Neural crest cell (in vitro differentiated cells): ENCODE data around the gene NUAK2. TPM values are rescaled to one million over a fixed set of nuclear protein-coding genes. Genes with fewer than 3 reads are reported as not detected.

Source experiments
- DNase-seq: peaks from one replicate; pipeline ENCODE4 v3.0.0; 2021; ENCODE audit warnings: low read depth, mixed read lengths, low spot score
- H3K27ac Mint-ChIP-seq: one replicate; pipeline ENCODE4 v1.8.0; 2021; ENCODE audit warnings: mild to moderate bottlenecking, mixed read lengths; ENCODE audit not compliant: unreplicated experiment
- H3K27me3 Mint-ChIP-seq: 2 replicates; pipeline ENCODE4 v1.8.0; 2021; ENCODE audit warnings: low read depth, mild to moderate bottlenecking, mixed read lengths
- H3K36me3 Mint-ChIP-seq: 2 replicates; pipeline ENCODE4 v1.8.0; 2021; ENCODE audit warnings: low read depth, mild to moderate bottlenecking, mixed read lengths
- H3K4me1 Mint-ChIP-seq: 2 replicates; pipeline ENCODE4 v1.8.0; 2021; ENCODE audit warnings: mixed read lengths
- H3K4me3 Mint-ChIP-seq: one replicate; pipeline ENCODE4 v1.8.0; 2021; ENCODE audit warnings: mild to moderate bottlenecking, mixed read lengths
- H3K9me3 Mint-ChIP-seq: 2 replicates; pipeline ENCODE4 v1.8.0; 2021; ENCODE audit warnings: mixed read lengths
- total RNA-seq: library from RNA; stranded (reverse); gene quantifications from 2 replicates; pipeline ENCODE4 v1.2.1, GENCODE V29; 2021
- TF ChIP-seq, protein P1 (sequence below): fragments of 200-600 bp; sonication (generic); conservative IDR thresholded peaks from 2 replicates; pipeline ENCODE4 v1.5.0; 2021; ENCODE audit warnings: antibody characterized with exemption, mild to moderate bottlenecking

The NUAK2 gene
- total RNA-seq, 1 donor from 2014 or later, result 15.4 TPM

DNA sequence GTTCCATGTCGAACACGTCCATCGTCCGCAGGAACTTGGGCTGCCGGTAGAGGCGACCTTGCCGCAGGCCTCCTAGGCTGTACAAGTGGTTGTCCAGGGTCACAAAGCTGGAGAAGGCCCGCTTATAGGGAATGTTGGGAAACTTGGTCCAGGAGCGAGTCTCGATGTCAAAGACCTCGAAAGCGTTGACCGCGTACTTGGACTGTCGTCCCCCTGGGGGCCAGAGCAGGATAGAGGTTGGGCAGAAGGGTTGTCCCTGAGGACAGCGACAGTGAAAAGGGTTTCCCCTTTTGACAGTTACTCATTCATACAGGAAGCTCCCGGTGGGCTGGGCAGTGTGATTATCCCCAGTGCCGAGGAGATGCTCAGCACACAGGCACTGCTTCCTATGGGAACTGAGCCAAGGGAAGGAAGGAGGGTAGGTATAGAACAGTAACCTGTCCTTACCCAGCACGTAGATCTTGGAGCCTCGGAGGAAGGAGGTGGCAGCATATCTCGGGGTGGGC, 17.7 kb upstream of the NUAK2 start:
- no peak overlapping the region for H3K4me3 Mint-ChIP-seq
- peaks cover 10% of the 10 kb centered on the region for H3K4me1 Mint-ChIP-seq
- no peak for DNase-seq
- H3K27me3 Mint-ChIP-seq, result peaks cover 20% of the 10 kb centered on the region
- peaks cover 4% of the 10 kb centered on the region for H3K36me3 Mint-ChIP-seq
- H3K27ac Mint-ChIP-seq, result no peak overlapping the region
- H3K9me3 Mint-ChIP-seq, result no peaks in the 10 kb centered on the region
- TF ChIP-seq, protein P1, sequence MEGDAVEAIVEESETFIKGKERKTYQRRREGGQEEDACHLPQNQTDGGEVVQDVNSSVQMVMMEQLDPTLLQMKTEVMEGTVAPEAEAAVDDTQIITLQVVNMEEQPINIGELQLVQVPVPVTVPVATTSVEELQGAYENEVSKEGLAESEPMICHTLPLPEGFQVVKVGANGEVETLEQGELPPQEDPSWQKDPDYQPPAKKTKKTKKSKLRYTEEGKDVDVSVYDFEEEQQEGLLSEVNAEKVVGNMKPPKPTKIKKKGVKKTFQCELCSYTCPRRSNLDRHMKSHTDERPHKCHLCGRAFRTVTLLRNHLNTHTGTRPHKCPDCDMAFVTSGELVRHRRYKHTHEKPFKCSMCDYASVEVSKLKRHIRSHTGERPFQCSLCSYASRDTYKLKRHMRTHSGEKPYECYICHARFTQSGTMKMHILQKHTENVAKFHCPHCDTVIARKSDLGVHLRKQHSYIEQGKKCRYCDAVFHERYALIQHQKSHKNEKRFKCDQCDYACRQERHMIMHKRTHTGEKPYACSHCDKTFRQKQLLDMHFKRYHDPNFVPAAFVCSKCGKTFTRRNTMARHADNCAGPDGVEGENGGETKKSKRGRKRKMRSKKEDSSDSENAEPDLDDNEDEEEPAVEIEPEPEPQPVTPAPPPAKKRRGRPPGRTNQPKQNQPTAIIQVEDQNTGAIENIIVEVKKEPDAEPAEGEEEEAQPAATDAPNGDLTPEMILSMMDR, result no peak

DNA sequence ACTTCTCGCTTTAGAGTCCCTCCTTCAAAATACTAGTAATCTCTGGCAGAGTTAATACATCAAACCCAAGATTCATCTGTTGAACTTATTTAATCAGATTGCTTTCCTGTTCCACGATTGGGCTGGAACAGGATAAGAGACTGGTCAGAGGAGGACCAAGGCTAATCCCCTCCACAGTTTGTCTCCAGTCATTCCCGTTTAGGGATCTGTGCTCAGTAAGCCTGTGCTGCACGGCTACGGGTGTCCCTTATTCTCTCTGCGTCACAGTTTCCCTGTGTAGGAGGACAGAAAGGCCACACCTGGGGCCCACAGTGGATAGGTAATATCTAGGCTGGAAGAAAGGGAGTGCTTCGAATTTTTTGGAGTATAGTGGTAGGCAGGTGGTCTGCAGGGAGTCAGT, 16.5 kb upstream of the NUAK2 start:
- Mint-ChIP-seq H3K27ac (peak overlapping the region; percentile 20), H3K9me3 (no peaks in the 10 kb centered on the region), H3K27me3 (peaks cover 19% of the 10 kb centered on the region), H3K4me3 (no peak overlapping the region), H3K36me3 (peaks cover 4% of the 10 kb centered on the region), H3K4me1 (peaks cover 9% of the 10 kb centered on the region)
- no peak for DNase-seq
- TF ChIP-seq, protein P1, result no peak

DNA sequence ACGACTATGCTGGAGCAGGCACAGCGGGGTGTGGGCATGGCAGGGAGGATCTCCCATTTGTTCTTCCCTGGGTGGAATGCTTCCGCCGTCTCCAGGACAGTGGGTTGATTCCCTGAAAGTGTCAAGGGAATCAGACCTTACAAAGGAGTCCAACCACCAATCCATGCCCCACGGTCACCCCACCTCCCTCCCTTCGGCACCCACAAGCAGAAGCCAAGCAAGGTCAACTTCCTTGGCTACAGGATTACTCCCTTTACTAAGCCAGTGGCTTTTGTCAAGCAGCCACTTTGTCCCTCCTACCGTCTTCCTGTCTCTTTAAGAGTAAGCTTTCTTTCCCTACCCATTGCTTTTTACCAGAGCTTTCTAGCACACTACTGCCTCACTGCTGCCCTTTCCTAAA, 15.9 kb upstream of the NUAK2 start:
- Mint-ChIP-seq H3K36me3 (peaks cover 4% of the 10 kb centered on the region), H3K27ac (peak overlapping the region; percentile 20), H3K9me3 (no peaks in the 10 kb centered on the region), H3K4me1 (peaks cover 6% of the 10 kb centered on the region), H3K4me3 (no peak overlapping the region), H3K27me3 (peaks cover 14% of the 10 kb centered on the region)
- TF ChIP-seq, protein P1, result no peak
- no peak for DNase-seq

DNA sequence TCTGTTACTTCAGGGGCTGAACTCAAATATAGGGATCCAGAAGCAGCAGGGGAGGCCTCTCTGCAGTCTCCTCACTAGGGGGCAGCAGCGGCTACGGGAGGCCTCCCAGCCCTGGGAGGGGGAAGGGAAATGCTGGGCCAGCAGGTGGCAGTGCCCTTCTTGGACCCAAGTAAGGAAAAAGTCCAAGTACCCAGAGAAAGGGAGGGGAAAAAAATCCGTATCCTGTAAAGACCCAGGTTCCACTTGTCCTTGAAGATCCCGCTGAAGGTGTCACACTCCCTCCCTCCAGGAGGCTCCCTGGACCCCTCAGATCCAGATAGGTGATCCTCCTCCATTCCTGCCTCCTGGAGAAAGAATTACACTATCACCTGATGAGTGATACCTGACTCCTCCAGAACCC, 14.1 kb upstream of the NUAK2 start:
- Mint-ChIP-seq H3K27ac (no peak overlapping the region), H3K27me3 (peaks cover 5% of the 10 kb centered on the region), H3K36me3 (peaks cover 4% of the 10 kb centered on the region), H3K9me3 (no peaks in the 10 kb centered on the region), H3K4me3 (peak overlapping the region; percentile 58), H3K4me1 (peaks cover 7% of the 10 kb centered on the region)
- peak; percentile 93 for DNase-seq
- TF ChIP-seq, protein P1, result peak; percentile 91

DNA sequence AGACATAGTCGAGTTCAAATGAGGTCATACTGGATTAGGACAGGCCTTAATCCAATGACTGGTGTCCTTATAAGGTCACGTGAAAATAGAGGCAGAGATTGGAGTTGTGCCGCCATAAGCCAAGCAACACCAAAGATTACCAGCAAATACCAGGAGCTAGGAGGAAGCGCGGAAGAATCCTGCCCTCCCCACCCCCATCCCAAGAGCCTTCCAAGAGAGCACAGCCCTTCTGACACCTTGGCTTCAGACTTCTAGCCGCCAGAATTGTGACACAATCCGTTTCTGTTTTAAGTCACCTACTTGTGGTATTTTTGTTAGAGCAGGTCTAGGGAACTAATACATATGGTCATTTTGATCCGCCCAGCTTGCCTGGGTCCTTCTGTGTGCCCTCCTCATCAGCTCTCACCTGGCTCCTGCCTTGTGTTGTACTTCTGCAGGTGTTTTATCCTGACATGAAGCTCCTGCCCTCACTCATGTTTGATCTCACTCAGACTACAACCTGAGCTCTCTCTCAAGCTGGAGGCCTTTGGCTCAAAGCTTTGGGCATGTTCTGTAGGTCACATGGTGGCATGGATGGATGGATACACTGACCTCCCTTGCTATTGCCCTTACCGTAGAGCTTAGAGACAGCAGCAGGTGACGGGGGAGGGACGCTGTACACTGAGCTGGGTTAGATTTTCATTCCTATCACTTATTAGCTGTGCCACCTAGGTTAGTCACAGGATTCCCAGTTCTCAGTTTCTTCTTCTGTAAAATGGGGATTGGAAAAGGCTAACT, 10.7 kb upstream of the NUAK2 start:
- no peak overlapping the region for H3K27ac Mint-ChIP-seq
- H3K9me3 Mint-ChIP-seq, result no peaks in the 10 kb centered on the region
- no peaks in the 10 kb centered on the region for H3K36me3 Mint-ChIP-seq
- no peak for DNase-seq
- no peak overlapping the region for H3K4me3 Mint-ChIP-seq
- peaks cover 3% of the 10 kb centered on the region for H3K27me3 Mint-ChIP-seq
- H3K4me1 Mint-ChIP-seq, result peaks cover 7% of the 10 kb centered on the region
- TF ChIP-seq, protein P1, result no peak
